Superior temporal gyrus (tissue), 1 donor: Measurements from ENCODE around the gene NUP54.

Source experiments
- DNase-seq: peaks from one replicate; pipeline ENCODE4 v3.0.0-alpha.2; 2016; ENCODE audit errors: extremely low spot score

Gene NUP54

DNA sequence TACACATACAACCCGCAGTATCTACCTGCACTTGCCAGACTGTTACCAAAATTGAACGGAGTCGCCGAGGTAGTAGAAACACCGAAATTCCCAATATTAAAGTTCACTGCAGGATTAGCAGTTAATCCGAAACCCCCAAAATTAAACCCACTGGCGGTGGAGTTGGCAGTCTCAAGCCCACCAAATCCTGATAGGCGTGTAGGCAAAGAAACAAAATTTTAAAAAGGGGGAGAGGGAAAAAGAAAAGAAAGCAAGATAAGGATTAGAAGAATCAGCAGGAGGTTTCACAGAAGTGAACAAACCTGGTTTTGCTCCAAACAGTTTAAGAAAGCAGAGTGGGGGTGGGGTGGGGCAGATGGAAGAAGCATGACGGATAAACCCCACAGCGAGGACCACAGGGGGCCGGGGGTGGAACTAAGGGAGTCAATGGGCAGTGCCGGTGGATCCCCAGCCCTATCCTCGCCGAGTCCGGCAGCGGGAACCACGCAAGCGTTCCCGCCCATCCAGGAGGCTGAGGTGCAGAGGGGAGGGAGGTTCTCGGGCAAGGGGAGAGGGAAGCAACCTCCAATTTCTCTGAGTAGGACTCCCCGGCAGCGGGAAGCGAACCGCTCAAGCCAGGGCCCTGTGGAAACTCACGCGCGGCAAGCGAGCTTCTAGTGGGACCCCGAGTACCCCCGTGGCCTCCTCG is 599 bp downstream of the NUP54 start:
- no peak for DNase-seq

- no peak for DNase-seq
These were observed 3.7 kb downstream of the NUP54 start for GRCh38 chr4:76144546-76144945.

GRCh38 chr4:76141241-76141640 is 7.0 kb downstream of the NUP54 start:
- DNase-seq: no peak

- no peak for DNase-seq
These were observed 20.4 kb downstream of the NUP54 start for GRCh38 chr4:76127754-76128153.

- no peak for DNase-seq
These were observed 22.4 kb downstream of the NUP54 start for GRCh38 chr4:76125816-76126215.

GRCh38 chr4:76120199-76120598 is 28.0 kb downstream of the NUP54 start:
- DNase-seq: no peak

GRCh38 chr4:76117536-76117935 is 30.7 kb downstream of the NUP54 start:
- no peak for DNase-seq

GRCh38 chr4:76116821-76117220 is 31.4 kb downstream of the NUP54 start:
- no peak for DNase-seq

- DNase-seq: no peak
These were observed 39.6 kb downstream of the NUP54 start for GRCh38 chr4:76108467-76109181.

GRCh38 chr4:76106442-76106841 is 41.8 kb downstream of the NUP54 start:
- DNase-seq: no peak

GRCh38 chr4:76105652-76106051 is 42.5 kb downstream of the NUP54 start:
- peak; percentile 63 for DNase-seq

DNA sequence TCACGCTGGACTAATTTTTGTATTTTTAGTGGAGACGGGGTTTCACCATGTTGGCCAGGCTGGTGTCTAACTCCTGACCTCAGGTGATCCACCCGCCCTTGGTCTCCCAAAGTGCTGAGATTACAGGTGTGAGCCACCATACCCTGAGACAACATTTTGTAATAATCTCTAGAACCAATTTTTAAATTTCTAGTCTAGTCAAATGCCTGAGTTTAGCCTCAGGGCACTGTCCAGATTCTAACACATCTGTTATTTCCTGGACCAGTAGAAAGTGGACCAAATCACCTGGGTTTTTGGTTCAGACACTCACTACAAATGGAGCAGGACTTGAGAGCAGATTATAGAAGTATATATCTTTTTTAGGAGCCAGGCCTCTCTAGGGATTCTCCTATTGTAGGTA is 52.1 kb downstream of the NUP54 start:
- no peak for DNase-seq

DNA sequence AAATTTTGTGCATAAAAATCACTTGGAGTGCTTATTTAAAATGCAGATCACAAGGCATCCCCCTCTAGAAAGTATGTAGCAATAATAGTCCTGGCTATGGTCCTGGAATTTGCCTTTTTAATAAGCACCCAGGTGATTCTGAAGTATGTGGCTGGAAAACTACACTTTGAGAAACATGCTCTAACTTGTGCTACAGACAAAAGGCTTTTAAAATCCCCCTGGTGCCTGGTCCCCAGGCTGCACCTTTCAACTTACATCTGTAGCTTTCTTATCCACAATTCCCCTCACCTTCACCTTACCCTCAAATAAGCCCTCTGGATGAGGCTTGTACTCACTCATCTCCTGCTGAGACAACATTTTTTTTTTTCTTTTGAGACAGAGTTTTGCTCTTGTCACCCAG is 52.6 kb downstream of the NUP54 start:
- DNase-seq: no peak

DNA sequence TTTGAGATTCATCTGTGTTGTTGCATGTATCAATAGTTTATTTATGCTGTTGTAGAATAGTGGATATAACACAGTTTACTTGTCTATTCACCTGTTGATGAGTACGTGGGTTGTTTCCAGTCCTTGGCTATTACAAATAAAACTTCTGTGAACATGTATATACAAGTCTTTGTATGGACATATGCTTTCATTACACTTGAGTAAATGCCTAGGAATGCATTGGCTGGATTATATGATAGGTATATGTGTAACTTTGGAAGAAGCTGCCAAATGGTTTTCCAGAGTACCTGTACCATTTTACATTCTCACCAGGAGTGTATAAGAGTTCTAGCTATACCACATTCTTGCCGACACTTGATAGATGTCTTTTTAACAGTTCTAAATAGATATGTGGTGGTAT is 57.1 kb downstream of the NUP54 start:
- no peak for DNase-seq

DNA sequence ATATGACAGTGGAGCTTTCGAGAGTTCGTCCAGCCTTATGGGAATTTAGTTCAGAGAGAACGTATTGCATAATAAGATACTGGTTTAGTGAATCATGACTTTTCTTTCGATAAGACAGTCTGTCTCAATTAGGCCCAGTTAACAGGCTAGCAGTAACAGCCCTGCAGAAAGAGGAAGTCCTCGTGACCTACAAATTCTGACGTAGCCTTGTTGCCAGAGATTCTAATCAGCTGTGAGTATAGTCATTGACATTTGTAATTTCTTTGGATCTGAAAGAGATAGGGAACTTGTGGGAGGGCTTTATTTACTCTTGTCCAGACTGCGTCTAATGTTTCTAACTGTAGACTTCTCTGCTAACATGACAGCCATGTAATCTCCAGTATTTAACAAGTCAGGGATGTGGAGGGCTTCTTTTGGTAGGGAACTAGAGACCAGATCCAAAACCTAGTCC is 57.9 kb downstream of the NUP54 start:
- peak; percentile 34 for DNase-seq

GRCh38 chr4:76088719-76089118 is 59.5 kb downstream of the NUP54 start:
- no peak for DNase-seq

DNA sequence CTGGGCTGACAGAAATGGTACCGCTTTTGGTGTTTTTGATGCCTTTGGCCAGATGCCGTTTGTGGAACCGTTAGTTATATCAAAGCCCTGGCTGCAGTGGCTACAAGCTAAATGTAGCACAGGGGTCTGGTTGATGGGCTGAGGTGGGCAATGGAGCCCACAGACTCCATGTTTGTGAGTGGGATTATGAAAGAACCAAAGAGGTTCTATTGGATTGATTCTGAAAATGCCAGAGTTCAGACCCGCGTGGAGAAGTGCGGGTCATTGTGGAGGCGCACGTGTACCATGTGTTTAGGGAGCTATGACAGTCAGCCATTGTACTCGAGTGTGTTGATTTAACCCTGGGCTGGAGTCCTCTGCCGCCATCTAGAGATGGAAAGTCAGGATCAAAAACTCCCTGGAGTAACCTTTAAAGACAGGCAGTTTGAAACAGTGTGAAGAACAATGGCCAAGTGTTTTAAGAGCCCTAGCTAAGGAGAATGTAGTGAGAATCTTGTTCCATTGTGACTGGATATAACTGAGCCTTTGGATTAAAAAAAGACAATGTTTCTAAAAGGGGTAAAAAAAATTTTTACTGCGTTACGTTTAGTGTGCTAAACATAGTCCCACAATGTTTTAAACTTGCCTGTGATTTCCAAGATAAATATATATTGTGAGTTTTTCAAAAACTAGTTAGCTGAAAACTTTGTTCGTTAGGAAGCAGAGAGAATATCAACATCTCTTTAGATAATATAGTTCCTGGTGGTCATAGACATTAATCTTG is 61.0 kb downstream of the NUP54 start:
- peak; percentile 94 for DNase-seq

DNA sequence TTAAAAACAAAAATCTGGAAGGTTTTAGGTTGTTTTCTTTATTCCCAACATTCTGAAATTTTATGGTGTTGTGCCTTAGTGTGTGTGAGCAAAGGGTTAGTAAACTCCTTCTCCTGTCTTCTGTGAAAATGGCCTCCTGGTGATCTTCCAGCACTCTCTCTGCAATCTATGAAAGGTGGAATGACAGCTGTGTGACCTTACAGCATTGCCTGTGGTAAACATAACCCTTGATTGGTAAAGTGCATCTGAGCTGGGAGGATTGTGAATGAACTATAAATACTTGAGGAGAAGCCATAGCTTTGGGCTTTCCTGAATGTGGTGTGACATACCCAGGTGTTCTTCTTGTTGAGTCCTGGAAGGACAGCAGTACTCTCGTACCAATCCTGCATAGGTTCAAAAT is 63.7 kb downstream of the NUP54 start:
- no peak for DNase-seq

DNA sequence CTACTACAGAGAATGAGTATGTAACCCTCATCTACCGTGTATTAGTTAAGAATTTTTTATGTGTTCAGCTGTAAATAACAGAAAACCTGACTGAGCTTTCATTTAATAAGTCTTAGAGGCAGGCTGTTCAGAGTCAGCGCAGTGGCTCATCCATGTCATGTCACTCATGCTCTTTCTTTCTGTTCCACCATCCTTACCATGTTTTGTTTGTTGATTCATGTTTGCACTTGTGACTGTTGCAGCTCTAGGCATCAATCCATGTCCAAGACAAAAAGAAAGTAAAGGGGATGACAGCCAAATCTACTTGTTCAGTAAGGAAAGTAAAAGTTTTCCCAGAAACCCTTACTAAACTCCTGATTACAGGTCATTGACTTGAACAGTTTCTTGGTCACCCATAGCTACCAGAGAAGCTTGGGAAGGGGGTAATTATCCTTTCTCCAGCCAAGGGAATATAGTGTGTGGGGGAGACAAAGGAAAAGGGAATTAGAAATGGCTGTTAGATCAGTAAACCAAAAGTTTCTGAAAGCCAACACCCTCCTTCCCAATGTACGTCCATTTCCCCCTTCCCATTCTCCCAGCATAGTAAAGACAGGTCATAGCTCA is 64.7 kb downstream of the NUP54 start:
- DNase-seq: no peak

DNA sequence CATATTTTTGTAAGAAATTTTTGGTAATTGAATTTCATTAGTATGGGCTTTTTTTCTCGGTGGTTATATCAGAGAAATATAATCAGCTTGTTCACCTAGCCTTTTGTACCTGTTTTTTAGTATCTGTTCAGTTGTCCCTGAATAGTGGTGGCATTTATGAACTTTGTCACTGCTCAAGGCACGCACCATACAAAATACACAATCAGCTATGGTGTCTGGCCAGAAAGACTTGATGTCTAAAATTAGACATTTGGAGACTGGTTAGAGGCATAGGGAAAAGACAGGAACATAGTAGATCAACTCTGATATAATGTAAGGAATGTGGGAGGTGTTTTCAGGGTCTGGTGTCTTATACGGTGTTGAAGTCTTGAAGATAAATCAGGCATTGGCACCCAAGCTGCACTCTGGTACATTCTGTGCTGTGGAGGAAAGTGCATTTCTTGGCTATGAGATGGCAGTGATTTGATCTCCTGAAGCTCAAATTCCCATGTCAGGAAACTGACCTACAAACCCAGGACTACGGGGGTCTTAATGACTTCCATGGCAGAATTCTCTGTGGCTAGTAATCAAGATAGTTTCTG is 70.1 kb downstream of the NUP54 start:
- peak; percentile 42 for DNase-seq

DNA sequence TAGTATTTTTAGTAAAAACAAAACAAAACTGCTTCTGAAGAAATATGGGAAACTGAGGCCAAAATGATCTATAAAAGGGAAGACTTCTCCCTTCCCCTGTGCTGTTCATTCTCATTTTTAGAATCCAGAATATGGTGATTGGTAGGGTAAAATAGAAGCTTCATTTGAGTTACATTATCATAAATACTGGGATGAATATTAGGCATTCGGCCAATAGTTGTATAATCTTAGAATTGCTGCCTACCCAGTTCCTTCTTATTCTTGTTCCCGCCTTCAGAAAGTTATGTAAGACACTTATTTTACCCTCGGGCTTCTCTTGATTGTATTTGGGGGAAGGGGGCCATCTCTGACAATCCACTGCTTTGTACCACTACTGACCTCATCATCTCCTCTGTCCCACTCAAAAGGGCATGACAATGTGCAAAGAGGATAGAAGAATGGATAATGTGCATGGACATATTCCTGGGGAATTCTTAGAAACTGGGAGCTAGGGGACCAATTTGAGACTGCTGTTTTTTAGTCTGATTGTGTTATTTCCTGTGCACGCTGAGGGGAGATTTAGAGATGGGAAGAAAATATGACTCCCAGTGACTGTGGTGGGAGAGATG is 73.1 kb downstream of the NUP54 start:
- peak; percentile 58 for DNase-seq

DNA sequence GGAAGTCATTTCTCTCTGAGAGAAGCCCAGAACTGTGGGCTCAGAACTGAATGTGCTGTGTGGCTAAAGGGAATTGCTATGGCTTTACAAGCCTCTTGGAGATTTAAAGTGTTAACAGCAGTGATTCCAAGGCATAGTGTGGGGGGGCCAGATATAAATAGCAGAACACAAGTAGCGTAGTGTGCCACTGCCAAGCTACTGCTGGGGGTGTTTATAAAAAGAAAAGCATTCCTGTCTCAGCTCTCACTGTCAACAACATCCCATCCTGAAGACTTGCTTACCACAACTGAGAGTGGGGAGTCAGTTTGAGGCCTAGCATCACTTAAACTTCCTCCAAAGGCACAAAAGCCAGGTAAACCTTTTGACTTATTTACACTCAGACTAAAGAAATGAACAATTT is 73.7 kb downstream of the NUP54 start, which contains the start of gene ART3:
TSS of gene ART3 (plus strand) at position 242 of the 400 bp plus-strand sequence. CDS start 1,181 bp downstream, outside the sequence.
- DNase-seq: peak; percentile 69
